ENCODE data around the gene POLR3GL.

The POLR3GL gene

DNA sequence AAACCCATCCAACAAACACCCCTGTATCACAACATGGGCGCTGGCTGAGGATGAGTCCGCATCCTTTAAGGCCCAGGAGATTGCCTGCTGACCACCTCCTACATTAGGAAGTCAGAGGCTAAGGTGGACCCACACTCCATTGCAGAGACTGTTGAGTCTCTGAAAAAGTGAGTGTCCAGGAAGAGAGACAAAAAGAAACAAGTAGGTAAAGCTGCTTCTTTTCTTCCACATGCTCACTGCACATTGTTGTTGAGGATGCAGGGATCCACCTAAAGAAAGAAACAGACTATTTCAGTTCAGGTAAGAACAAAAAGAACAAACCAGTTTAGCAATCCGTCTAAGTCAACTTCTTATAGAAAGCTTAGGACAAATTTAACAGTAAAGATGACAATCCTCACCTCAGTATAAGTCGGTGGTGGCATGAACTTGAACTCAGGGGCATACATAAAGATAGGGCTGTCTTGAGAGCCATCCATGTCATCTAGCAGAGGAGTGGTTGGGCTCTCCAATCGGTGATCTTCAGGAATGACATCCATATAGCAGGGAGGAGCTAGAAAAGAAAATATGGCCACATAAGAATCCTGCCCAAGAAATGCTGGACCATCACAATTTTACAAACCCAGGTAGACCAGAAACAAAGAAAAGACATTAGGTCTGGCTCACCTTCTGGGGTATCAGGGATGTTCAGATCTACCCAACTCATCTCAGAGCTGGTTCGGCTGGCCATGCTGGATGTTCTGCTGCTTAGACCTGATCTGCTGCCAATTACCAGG, 29.3 kb downstream of the POLR3GL start:
- DNase-seq, result no peak

DNA sequence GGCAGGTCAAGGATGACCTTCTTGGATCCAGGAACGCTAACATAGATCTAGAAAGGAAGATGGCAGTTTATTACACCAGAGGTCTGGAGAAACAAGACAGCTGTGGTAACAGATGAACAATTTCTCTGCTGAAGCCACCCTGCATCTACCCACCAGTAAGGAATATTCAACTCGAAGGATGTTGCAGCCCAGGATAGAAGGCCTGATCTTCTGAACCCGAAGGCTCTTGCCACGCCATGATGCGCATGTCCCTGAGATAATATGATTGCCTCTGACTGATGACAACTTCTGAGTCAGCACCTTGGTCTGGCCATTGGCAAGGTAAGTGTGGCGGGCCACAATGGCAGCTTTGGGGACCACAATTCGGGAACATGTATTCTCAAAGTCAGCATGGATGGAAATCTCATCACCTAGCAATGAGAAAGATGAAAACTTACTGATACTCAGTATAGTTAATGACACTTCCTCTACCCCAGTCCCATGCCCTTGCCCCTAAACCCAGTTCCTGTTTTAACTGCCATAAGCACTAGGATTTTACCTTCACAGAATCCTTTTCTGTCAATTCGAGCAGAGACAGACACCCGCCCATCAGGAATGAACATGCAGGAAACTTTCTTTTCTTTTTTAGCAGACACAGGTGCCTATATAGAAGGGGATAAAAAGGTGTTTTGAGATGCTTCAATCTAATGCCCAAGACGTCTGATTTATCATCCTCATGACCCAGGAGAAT, 30.1 kb downstream of the POLR3GL start:
- DNase-seq, result no peak

DNA sequence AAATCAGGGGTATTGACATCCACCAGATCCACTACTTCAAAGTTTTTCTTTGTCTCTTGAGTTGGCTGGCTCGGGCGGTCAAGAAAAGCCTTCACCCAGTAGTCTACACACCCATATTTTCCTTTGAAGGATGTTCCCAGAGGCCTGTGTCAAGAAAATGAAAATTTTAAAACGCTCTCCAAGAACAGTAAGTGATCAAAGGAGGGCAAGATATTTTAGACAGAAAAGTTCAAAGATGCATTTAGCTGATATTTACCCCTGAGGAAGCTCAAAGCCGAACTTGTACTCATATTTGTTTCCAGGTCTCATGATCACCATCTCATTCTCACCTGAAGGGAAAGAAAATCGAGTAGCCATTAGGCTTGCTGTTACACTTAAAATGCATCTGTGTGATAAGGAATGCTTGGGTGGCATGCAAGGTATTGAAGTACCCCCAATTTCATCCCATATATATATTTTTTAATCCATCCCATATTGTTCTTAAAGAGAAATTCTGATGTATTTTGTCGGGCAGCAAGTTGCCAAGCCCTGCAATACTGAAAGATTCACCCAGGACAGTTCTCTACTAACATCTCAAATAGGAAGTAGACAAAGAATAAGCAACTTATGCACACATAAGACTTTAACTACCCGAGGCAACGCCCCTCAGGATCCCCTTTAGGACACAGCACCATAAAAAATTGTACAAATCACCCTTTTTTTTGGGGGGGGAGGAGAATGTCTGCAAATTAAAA, 30.8 kb downstream of the POLR3GL start:
- peak; percentile 50 for DNase-seq

DNA sequence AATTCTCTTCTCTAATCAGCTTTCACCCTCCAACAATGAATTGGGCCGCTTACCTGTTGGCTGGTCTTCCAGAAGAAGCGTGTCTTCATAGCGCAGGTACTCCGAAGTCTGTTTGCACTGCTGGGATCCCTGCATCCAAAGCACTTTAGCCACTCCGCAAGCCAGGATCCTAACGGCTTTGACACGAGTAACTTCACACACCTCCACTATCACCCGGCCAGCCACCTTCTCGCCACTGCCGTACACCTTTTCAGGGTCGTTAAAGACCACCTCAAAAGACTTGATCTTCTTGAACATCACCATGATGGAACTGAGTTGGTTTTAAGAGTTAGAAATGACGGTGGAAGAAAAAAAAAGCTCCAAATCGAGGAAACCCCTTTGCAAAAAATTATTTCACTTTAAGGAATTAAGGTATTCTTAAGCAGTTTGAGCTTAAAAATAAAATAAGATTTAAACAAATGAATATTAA, 31.5 kb downstream of the POLR3GL start:
- DNase-seq, result peak; percentile 48

DNA sequence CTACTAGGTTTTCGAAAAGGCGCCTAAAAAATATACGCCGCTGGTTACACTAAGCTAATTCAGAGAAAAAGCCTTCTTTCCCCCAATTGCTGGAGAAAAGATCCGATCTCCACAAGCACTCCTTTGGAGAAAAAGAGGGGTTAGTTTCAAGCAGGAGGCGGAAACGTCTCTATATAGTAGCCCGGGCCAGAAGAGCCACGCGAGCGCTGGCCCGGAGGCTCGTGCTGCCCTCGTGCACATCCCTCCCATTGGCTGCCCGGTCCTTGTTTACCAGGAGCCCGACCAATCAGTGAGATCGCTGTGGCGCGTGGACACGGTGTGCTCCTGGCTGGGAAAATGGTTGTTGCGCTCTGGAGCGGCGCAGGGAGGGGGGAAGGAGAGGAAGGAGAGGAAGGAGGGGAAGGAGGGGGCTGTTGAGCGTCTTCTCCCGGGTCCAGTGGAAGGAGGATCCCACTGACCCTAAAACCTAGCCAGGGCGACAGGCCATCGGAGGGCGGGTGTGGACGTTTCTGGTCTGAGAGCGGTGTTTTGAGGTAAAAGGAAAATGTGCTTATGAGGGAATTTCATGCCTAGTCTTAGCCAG, 32.0 kb downstream of the POLR3GL start, which contains the start of gene TXNIP:
Gene TXNIP, minus strand, starts transcription at position 147 of the 583 bp plus-strand sequence. CDS start 313 bp downstream, outside the sequence.
- DNase-seq, result peak; percentile 99

DNA sequence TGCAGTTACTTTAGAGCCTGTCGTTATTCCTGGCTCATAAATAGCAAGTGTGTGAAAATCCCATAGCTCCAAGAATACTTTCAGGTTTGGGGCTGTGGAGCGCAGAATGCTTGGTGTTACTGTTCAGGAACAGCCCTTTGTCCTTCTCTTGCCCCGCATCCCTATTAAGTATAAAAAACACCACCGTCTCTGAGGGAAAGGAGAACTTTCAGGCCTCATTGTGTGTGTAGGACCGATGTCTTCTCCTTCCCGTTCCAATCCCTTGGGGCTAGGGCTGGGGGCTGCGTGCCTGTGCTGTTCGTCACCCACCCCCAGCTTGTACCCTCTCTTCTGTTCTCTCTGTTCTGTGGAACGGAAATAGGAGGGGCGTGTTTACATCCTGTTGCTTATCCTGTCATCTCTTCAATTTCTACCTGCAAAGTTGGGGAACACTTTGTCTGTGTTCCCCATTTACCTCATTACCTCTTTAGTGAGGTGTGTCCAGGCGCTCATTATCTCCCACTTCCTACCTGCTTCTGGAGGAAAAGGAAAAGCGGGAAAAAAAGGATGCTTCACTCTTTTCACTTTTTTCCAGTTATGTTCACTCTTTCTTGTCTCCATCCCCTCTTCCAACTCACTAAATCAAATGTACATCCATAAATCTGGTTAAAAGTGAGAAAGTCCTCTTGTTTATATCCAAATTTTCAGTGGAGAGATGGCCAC, 32.7 kb downstream of the POLR3GL start:
- DNase-seq, result peak; percentile 72

DNA sequence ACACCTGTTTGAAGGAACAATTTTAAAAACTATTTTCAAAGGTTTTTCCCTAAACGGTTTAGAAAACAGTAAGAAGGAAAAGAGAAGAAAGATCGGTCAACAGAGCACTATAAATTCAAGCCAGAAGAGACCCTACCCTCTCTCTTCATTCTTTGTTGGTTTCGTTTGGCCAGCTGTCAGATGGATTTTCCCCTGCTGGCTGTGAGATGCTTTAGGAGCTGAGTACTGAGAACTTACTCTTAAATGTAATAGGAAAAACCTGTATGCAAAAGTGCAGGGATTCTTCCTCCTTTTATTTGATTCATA, 33.2 kb downstream of the POLR3GL start:
- DNase-seq, result no peak

DNA sequence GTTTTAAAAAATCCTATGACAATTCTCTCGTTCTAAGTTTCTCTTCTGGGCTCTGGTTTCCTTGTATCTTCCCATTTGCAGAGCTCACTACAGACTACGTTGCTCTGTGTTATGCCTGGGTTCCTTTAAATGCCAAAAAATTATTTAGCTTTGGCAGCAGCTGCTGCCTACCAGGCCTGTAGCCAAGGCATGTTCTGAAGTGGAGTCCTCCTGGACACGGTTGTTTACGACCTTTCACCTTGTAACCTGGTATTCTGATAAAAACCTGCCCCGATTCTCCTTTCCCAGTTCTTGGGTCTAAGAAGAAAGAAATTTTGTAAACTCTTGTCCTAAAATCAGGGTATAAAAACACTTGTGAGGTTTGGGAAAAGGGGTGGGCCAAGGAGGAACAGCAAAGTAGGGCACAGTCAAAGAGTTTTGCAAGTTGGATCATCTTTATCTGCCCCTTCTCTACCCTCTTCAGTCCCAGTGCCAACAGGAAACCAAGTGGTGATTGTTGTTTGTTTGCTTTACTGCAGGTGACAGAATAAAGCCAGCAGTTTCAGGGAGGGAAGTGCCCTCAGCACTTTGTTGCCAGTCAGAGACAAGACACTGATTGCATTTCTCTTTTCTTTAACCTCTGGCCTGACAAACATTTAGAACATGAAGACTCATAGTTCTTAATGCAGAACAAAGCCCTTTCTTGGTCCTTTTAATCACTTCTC, 35.0 kb downstream of the POLR3GL start:
- DNase-seq, result no peak

DNA sequence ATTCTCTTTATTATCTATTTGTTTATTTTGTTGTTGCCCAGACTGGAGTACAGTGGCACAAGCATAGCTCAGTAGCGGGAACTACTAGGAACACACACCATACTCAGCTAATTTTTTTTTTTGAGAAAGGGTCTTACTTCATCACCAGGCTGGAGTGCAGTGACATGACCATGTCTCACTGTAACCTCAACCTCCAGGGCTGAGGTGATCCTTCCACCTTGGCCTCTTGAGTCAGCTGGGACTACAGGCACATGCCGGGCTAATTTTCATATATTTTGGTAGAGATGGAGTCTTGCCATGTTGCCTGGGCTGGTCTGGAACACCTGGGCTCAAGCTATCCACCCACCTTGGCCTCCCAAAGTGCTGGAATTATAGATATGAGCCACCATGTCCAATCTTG, 37.2 kb downstream of the POLR3GL start:
- DNase-seq, result no peak

DNA sequence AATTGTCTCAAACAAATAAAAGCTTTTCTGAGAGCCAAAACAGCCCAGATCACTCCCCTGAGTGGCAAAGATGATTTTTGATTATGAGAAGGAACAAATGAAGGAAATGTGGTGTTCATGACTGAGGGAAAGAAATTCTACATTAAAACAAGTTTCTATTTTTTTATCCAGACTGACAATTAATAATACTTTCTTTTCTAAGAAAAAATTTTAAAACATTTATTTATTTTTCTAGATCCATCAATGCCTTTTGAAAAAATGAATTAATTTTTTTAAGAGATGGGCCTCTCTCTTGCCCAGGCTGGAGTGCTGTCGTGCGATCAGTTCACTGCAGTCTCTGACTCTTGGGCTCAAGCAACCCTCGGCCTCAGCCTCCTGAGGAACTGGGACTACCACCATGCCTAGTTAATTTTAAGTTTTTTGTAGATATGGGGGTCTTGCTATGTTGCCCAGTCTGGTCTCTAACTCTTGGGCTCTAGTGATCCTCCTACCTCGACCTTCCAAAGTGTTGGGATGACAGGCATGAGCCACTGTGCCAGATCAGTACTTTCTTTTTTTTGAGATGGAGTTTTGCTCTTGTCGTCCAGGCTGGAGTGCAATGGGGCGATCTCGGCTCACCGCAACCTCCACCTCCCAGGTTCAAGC, 43.1 kb downstream of the POLR3GL start:
- DNase-seq, result no peak

DNA sequence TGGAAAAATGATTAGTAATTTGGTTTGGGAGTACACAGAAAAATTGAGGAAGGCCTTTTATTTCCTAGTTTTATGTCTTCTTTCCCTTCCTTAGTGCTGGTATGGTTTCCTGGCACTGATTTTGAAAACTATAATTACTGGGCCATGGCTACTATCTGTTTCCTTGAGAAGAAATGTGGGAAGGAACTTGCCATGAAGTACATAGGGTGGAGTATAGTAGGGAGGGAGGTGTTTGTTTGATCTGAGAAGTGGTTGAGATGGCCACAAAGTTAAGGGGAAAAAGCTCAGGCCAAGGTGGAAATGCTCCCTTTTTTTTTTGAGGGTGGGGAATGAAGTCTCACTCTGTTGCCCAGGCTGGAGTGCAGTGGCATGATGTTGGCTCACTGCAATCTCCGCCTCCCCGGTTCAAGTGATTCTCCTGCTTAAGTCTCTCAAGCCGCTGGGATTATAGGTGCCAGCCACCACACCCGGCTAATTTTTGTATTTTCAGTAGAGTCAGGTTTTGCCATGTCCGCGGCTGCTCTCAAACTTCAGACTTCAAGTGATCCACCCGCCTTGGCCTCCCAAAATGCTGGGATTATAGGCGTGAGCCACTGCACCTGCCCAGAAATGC, 45.7 kb downstream of the POLR3GL start:
- no peak for DNase-seq

DNA sequence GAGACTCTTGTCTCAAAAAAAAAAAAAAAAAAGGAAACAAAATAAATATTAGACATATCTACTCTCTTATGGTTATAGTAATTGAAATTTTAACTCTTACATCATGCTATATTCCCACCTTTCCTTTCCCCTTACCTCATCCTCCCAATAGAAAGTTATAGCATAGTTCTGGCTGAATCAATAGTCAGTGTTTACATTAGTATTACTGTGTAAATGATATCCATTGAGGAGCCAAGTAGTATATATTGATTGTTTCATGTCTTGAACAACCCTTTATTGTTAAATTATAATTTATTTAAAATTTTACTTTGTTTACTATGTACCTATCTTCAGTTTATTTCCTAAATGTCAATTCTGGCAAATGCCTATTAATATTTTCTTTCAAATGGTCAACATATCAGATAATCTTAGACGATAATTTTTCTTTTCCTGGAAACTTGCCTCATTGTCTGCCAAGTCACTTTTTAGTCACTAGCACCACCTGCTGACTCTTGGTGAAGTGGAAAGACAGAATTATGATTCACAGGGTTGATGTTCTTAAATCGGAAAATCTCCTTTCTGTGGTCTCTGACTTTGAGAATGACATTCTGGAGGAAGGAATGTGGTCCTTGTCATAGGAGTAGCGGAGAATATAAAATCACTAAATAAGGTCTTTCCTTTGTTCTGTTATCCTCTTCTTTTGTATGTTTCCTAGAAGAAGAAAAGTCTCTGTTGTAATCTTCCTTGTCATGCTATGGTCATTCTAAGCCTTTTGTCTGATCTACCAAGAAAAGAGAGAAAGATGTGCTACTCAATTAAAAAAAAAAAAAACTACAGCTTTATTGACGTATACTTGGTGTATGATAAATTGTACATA, 48.4 kb downstream of the POLR3GL start:
- DNase-seq, result peak; percentile 90

DNA sequence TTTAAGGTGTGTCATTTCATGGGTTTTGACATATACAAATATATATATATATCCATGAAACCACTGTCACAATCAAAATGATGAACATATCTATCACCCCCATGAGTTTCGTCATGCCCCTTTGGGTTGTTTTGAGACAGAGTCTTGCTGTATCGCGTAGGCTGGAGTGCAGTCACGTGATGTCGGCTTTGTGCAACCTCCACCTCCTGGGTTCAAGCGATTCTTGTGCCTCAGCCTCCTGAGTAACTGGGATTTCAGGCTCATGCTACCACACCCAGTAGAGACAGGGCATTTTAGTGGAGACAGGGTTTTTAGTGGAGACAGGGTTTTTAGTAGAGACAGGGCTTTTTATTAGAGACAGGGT, 49.1 kb downstream of the POLR3GL start:
- DNase-seq, result no peak

DNA sequence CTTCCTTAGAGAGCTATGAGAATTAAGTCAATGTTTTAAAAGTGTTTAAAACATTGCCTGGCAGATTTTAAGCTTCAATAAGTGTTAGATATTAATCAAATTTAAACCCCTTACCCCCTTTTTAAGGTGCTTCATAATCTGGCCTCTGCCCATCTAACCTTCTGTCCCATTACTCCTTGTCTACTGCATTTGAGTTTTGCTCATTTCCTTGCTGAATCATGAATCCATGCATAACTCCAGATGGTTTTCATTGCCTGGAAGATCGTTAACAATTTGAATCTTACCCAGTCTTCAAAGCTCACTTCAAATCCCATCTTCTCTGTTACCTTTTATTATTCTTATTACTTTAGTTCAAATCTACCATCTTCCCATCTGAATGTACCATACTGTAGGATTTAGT, 52.4 kb downstream of the POLR3GL start:
- no peak for DNase-seq

DNA sequence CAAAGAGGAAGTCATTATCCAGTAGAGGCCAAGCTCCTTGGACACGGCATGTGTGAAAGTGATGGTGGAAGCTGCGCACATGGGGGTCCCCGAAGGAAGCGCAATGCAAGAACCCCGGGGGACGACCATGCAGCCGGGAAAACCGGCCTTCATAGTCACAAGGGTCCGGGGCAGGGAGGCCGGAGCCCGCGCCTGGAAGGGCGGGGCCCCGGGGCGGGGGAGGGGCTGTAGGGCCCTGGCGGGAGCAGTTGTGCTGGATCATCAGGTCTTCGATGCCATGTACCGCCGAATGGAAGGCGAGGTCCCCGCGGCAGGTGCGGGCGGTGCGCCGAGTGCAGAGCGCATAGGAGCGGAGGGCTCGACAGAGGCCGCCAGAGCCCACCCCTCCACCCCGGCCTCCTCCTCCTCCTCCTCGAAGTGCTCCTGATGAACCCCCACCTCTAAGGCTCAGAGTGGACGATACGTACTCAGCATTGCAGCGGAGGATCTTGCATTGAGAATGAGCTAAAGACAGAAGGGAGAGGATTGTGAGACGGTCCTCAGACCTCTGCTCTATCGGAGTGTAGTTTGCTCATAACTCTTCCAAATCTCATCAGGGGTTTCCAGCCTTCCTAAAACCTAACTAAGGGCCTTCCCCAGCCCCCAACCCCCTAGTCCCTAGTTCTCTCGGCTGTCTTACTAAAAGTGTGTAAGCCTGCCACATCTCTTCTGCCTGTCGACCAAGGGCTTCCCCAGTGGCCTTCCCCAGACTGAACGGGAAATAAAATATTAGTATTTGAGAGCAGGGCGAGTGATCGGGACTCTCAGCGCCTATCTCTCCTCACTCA, 55.0 kb downstream of the POLR3GL start:
- no peak for DNase-seq

DNA sequence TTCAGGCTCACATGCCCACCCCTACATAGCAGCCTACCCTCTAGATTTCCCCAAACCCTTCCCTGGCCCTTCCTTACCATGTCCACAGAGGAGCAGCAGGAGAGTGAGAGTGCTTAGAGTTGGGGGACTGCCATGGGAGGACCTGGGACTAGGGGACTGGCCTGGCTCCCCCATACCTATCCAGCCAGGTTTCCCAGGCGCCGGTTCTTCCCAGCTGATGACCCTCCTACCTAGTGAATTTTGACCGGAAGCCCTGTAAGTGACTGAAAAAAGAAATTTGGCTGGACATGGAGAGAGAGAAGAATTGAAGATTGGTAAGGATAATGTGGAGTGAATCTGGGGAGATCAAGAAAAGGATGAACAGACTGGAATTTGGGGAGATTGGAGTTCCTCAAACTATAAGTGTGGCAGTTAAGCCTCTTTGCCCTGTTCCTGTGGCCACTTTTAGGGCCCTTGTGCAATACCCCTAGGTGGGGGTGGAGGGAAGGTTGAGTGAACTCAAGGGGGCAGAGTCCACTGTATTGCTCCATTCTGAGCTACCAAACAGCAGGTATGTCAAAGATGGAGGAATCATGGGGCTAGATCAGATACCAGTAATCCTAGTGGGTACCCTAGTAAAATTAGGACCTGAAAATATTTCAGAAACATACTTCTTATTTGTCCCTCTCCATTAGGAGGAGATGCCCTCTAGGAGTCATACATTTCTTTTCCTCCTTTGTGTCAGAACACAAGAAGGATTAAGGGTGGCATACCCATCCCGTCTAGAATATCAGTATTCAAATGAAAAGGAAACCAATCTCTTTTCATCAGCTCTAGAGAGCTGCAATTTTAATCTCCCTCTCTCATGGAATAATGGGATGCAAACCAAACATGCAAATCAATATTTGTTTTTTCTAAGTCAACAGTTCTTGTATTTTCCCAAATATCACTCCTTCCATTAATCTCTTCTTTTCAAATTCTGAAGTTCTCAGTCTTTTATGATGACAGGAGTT, 55.9 kb downstream of the POLR3GL start:
- DNase-seq, result no peak

DNA sequence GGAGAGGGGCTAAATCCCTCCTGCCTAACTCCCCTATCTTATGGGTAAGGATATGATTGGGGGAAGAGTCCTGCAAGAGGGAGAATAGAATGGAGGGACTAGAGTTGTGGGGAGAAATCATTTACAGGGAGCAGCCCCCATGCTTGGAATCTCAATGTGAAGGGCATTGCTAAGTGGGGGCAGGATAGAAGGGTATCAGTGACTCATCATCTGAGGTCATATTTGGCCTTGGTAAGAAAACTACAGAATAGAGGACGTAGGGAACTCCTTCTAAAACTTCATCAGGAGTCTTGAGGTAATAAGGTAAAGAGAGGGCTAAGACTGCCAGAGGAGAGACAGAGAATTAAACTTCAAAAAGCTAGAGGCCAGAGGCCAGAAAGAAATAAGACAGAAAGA, 56.6 kb downstream of the POLR3GL start:
- no peak for DNase-seq

Data from hematopoietic multipotent progenitor cell treated with erythropoietin and hydrocortisone succinate and interleukin-3 and kit ligand, for 6 days (in vitro differentiated cells).